Kidney (tissue), 14 donors: ENCODE data around the gene OR5B2. TPM values are rescaled to one million over a fixed set of nuclear protein-coding genes. Genes with fewer than 3 reads are reported as not detected.

ENCODE experiments used
- DNase-seq, 5 donors: peaks; one replicate each; pipeline ENCODE4 v3.0.0-alpha.2; 2013 to 2020
- FAIRE-seq: peaks from 2 replicates; lab custom pipeline; 2012; peaks lifted over from hg19 to GRCh38; lab: Jason Lieb, UNC
- H3K27ac ChIP-seq, 2 donors: one replicate each; pipeline ENCODE4 v1.7.0; 2013; ENCODE audit warnings: low read depth in 2 of 2, low read length in 2 of 2, inconsistent platforms in 1 of 2
- H3K27me3 ChIP-seq: one replicate; pipeline ENCODE4 v1.7.1; 2013; ENCODE audit warnings: low read length, inconsistent platforms; ENCODE audit not compliant: control insufficient read depth, insufficient read depth
- H3K36me3 ChIP-seq, 3 donors: one replicate each; pipeline versions ENCODE4 v1.7.0 to v1.7.1; 2013; ENCODE audit warnings: low read length in 3 of 3, control low read depth in 1 of 3, inconsistent platforms in 1 of 3; ENCODE audit not compliant: insufficient read depth in 3 of 3, control insufficient read depth in 2 of 3
- H3K4me1 ChIP-seq, 3 donors: one replicate each; pipeline versions ENCODE4 v1.7.0 to v1.7.1; 2013; ENCODE audit warnings: low read length in 3 of 3, inconsistent platforms in 1 of 3, low read depth in 1 of 3; ENCODE audit not compliant: control insufficient read depth in 2 of 3, insufficient read depth in 2 of 3
- H3K4me3 ChIP-seq, 3 donors: one replicate each; pipeline versions ENCODE4 v1.7.0 to v1.8.1; 2013; ENCODE audit warnings: low read length in 3 of 3, control low read depth in 1 of 3, inconsistent platforms in 1 of 3
- H3K9ac ChIP-seq, 3 donors: one replicate each; pipeline versions ENCODE4 v1.7.0 to v1.7.1; 2013; ENCODE audit warnings: low read length in 3 of 3, control low read depth in 1 of 3, inconsistent platforms in 1 of 3
- H3K9me3 ChIP-seq, 3 donors: one replicate each; pipeline versions ENCODE4 v1.7.0 to v1.7.1; 2013; ENCODE audit warnings: low read length in 3 of 3, control low read depth in 1 of 3, inconsistent platforms in 1 of 3; ENCODE audit not compliant: control insufficient read depth in 2 of 3, insufficient read depth in 1 of 3
- CTCF ChIP-seq: IDR thresholded peaks from 3 replicates; pipeline ENCODE4 v1.5.1; 2012; ENCODE audit warnings: mild to moderate bottlenecking, moderate library complexity, borderline replicate concordance; ENCODE audit not compliant: insufficient read depth; ENCODE audit errors: extremely low read depth
- intact Hi-C: fragments of 100-400 bp; cut with DNase I; formaldehyde crosslinking; loops from one replicate; pipeline ENCODE4 v1.11.1; 2022
- polyA plus RNA-seq: library from polyadenylated mRNA; stranded (reverse); fragments of 350-450 nt; fragmentation: Illumina TruSeq; extraction: RNeasy Lipid Tissue Mini Kit (QIAGEN cat#74804); gene quantifications from one replicate; pipeline ENCODE4 v1.2.3, GENCODE V29; 2014; ENCODE audit warnings: low read depth, low replicate concordance; ENCODE audit not compliant: insufficient read depth
- total RNA-seq: library from RNA; stranded (reverse); fragmentation: NEBNext Ultra II Directional; extraction: Animal tissue kit (Norgen Biotek cat#: 25700); gene quantifications from one replicate; pipeline ENCODE4 v1.2.1, GENCODE V29; 2021
- donor health status: control.
- donor health status: control.
- donor health status: control.
- donor health status: control.
- donor health status: control.
- donor health status: DM: yes; HTN: yes; CAD: no.
- donor health status: Normal renal cell carcinoma (clear cell type).

OR5B2 gene
- total and polyA plus RNA-seq, 2 donors from 2014 or later: not detected

- Histone ChIP-seq H3K9ac (no peak overlapping the region), H3K4me1 (no peaks in the 10 kb centered on the region), H3K9me3 (peaks cover 0 to 6% (median 0%) of the 10 kb centered on the region in 3 donors), H3K27ac (no peak overlapping the region), H3K4me3 (no peak overlapping the region), H3K36me3 (no peaks in the 10 kb centered on the region), H3K27me3 (no peaks in the 10 kb centered on the region)
- DNase-seq (no peak), FAIRE-seq (no peak)
- intact Hi-C loops: no loop called here
- TF ChIP-seq CTCF: no peak
Observed at GRCh38 chr11:58465690-58466089, 37.8 kb upstream of the OR5B2 start.

- TF ChIP-seq CTCF: no peak
- intact Hi-C loops: no loop called here
Observed at GRCh38 chr11:58451585-58451984, 23.7 kb upstream of the OR5B2 start.

GRCh38 chr11:58446294-58446693 is 18.4 kb upstream of the OR5B2 start:
- H3K27me3 ChIP-seq: no peaks in the 10 kb centered on the region
- no peak for TF ChIP-seq CTCF
- FAIRE-seq (no peak), DNase-seq (no peak)
- H3K4me3 ChIP-seq: no peak overlapping the region
- no peak overlapping the region for H3K9ac ChIP-seq
- H3K9me3 ChIP-seq: peaks cover 0 to 29% (median 0%) of the 10 kb centered on the region in 3 donors
- H3K27ac ChIP-seq: no peak overlapping the region
- no peaks in the 10 kb centered on the region for H3K4me1 ChIP-seq
- intact Hi-C loops: no loop called here
- no peaks in the 10 kb centered on the region for H3K36me3 ChIP-seq

More at GRCh38 chr11:58451585-58451984, 23.7 kb upstream of the OR5B2 start:
- Histone ChIP-seq H3K9me3 (peaks cover 0 to 9% (median 0%) of the 10 kb centered on the region in 3 donors), H3K27me3 (no peaks in the 10 kb centered on the region), H3K4me1 (no peaks in the 10 kb centered on the region), H3K9ac (no peak overlapping the region), H3K4me3 (no peak overlapping the region), H3K27ac (no peak overlapping the region), H3K36me3 (no peaks in the 10 kb centered on the region)
- FAIRE-seq (no peak), DNase-seq (no peak)

- TF ChIP-seq CTCF: no peak
- Histone ChIP-seq H3K9ac (no peak overlapping the region), H3K9me3 (peaks cover 0 to 24% (median 0%) of the 10 kb centered on the region in 3 donors), H3K27ac (no peak overlapping the region), H3K4me1 (no peaks in the 10 kb centered on the region), H3K4me3 (no peak overlapping the region), H3K27me3 (no peaks in the 10 kb centered on the region), H3K36me3 (no peaks in the 10 kb centered on the region)
- no peak for FAIRE-seq
- intact Hi-C loops: no loop called here
- no peak for DNase-seq
Observed at GRCh38 chr11:58444300-58444699, 16.4 kb upstream of the OR5B2 start.
